AG04450 (cell line): Measurements from ENCODE around the gene TET1. TPM values are rescaled to one million over a fixed set of nuclear protein-coding genes. Genes with fewer than 3 reads are reported as not detected.
"Not testable (repeated sequence)": the region's sequence is repeated elsewhere in the genome, so short reads cannot be mapped to it uniquely, and the experiment has no call there.

Source experiments
- CTCF ChIA-PET: fragments of 300-600, 350-600 bp; formaldehyde crosslinking; extraction: SDS; loops from one replicate; lab custom pipeline; 2022; ENCODE audit warnings: antibody characterized with exemption, inconsistent platforms; lab: Charles Lee
- POLR2A ChIA-PET: fragments of 350-600 bp; formaldehyde crosslinking; extraction: SDS; loops from one replicate; lab custom pipeline; 2021; ENCODE audit warnings: antibody characterized with exemption, inconsistent platforms; lab: Yijun Ruan, JAX
- DNase-seq: peaks from one replicate; pipeline ENCODE4 v3.0.0-alpha.2; 2011; ENCODE audit warnings: low read depth, low spot score
- H3K27ac ChIP-seq: one replicate; pipeline ENCODE4 v1.5.1; 2012; ENCODE audit warnings: low read depth, low read length, control low read depth
- H3K27me3 ChIP-seq: one replicate; pipeline ENCODE4 v1.6.0; 2012; ENCODE audit warnings: low read length; ENCODE audit not compliant: control insufficient read depth, insufficient read depth
- H3K4me3 ChIP-seq: 2 replicates; pipeline ENCODE4 v1.5.1; 2011; ENCODE audit warnings: mild to moderate bottlenecking, low read depth, low read length, control low read depth
- H3K9me3 ChIP-seq: 2 replicates; pipeline ENCODE4 v1.5.1; 2012; ENCODE audit warnings: low read length; ENCODE audit not compliant: control insufficient read depth, insufficient read depth
- polyA minus RNA-seq: library from RNA; depleted of rRNA, polyadenylated mRNA; stranded (reverse); fragments of >200 nt; gene quantifications from 2 replicates; pipeline ENCODE4 v1.2.3, GENCODE V29; 2011; rRNA and poly(A)+ RNA removed
- polyA plus RNA-seq: library from polyadenylated mRNA; depleted of rRNA; stranded (reverse); fragments of >200 nt; gene quantifications from 2 replicates; pipeline ENCODE4 v1.2.3, GENCODE V29; 2011; rRNA removed
- TF ChIP-seq, protein P1 (sequence below): IDR thresholded peaks from 2 replicates; pipeline ENCODE4 v1.5.1; 2011; ENCODE audit warnings: low read depth, low read length, control low read depth, inconsistent platforms

Gene TET1
- polyA plus RNA-seq: 2.4 and 3.4 TPM in 2 replicates
- polyA minus RNA-seq: 10.4 and 14.7 TPM in 2 replicates

GRCh38 chr10:68560186-68560942, at the start of gene TET1:
TSS of gene TET1 (plus strand) at chr10:68560337. CDS start at chr10:68572339, 12,002 bp downstream.
- Histone ChIP-seq H3K27me3 (no peaks in the 10 kb centered on the region), H3K9me3 (no peaks in the 10 kb centered on the region), H3K27ac (peak within 1 kb of the TSS; percentile 31), H3K4me3 (peak within 1 kb of the TSS; percentile 77)
- TF ChIP-seq, protein P1, sequence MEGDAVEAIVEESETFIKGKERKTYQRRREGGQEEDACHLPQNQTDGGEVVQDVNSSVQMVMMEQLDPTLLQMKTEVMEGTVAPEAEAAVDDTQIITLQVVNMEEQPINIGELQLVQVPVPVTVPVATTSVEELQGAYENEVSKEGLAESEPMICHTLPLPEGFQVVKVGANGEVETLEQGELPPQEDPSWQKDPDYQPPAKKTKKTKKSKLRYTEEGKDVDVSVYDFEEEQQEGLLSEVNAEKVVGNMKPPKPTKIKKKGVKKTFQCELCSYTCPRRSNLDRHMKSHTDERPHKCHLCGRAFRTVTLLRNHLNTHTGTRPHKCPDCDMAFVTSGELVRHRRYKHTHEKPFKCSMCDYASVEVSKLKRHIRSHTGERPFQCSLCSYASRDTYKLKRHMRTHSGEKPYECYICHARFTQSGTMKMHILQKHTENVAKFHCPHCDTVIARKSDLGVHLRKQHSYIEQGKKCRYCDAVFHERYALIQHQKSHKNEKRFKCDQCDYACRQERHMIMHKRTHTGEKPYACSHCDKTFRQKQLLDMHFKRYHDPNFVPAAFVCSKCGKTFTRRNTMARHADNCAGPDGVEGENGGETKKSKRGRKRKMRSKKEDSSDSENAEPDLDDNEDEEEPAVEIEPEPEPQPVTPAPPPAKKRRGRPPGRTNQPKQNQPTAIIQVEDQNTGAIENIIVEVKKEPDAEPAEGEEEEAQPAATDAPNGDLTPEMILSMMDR: no peak
- ChIA-PET POLR2A (interaction anchor here (0.5 to 3.0 kb wide), 6 partner anchors 10 to 229 kb away, joined by 3 to 21 read pairs (median 3); partner anchors contain the start of genes CCAR1 and HNRNPH3), CTCF (interaction anchor here (1.0 to 1.5 kb wide), 2 partner anchors 9 to 154 kb away, joined by 3 to 13 read pairs; partner anchors contain the start of gene RUFY2)
- no peak for DNase-seq

DNA sequence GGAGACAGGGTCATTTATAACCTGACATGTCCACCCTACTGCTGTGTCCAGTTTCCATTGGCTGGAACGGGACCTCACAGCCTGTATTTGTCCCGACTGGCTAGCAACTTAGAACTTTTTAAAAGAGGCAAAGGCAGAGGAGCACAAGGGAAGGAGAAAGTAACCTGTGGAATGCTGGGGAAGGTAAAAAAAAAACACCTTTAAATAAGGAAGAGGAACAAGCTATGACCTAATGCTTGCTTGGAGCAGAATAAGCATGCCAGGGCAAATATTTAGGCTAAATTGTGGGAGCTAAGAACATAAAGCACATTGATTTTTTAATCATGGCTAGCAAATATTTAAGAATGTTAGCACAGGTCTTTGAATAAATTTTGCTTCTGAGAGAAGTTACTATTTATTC, 43.9 kb upstream of the TET1 start:
- not testable (repeated sequence) for H3K4me3 ChIP-seq, DNase-seq
- POLR2A ChIA-PET: interaction anchor here (0.5 kb wide), 1 partner anchor 300 kb away, joined by 7 read pairs; no protein-coding TSS in a partner anchor

DNA sequence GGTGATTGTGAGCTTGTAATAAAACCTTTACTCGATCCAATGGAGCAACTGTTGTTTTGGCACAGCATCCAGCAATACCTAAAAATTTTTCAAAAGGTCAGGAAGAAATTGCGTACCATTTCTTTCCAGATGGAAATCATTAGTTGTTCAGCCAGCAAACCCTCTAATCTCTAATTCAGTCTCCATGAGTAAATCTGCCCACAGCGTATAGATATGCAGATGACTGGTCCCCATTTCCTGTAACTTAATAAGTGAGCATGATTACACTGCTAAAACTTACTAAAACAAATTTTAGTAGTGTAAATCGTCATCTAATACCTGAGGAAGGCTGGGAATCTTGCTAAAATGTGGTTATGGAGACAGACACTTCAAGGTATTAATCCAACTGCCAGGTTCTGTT, 43.4 kb upstream of the TET1 start:
- Histone ChIP-seq H3K27ac (no peak overlapping the region), H3K27me3 (no peaks in the 10 kb centered on the region), H3K9me3 (no peaks in the 10 kb centered on the region), H3K4me3 (no peak overlapping the region)
- peak; percentile 24 for DNase-seq
- CTCF ChIA-PET: no interaction called here
- TF ChIP-seq, protein P1: no peak
- POLR2A ChIA-PET: interaction anchor here (0.5 kb wide), 1 partner anchor 300 kb away, joined by 7 read pairs; no protein-coding TSS in a partner anchor

More for the DNA sequence above, 43.9 kb upstream of the TET1 start:
- CTCF ChIA-PET, H3K27ac ChIP-seq, H3K27me3 ChIP-seq, H3K9me3 ChIP-seq: not testable (repeated sequence)

DNA sequence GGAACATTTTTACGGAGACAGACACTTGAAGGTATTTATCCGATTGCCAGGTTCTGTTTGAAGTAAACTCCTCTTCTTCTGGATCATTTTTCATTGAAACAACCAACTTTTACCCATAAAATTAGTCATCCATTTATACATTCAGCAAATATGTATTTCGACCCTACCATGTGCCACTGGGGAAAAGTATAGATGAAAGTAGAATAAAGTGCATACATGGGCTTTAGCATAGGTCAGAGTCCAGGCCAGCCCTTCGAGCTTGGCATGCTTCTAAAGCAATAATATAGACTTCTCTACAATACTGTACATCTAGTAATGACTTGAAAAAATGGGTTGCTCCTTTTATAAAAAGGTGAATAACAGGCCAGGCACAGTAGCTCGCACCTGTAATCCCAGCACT, 42.9 kb upstream of the TET1 start:
- CTCF ChIA-PET: no interaction called here
- Histone ChIP-seq H3K27ac (peak overlapping the region; percentile 52), H3K4me3 (no peak overlapping the region)

GRCh38 chr10:68518609-68519008, 41.5 kb upstream of the TET1 start:
- CTCF ChIA-PET, H3K9me3 ChIP-seq, H3K4me3 ChIP-seq, H3K27me3 ChIP-seq, DNase-seq, H3K27ac ChIP-seq: not testable (repeated sequence)
- POLR2A ChIA-PET: interaction anchor here (0.6 kb wide), 1 partner anchor 177 kb away, joined by 3 read pairs; no protein-coding TSS in a partner anchor

More for the DNA sequence above, 42.9 kb upstream of the TET1 start:
- Histone ChIP-seq H3K27me3 (no peaks in the 10 kb centered on the region), H3K9me3 (no peaks in the 10 kb centered on the region)
- POLR2A ChIA-PET: no interaction called here
- DNase-seq: no peak
- TF ChIP-seq, protein P1: no peak

- CTCF ChIA-PET, POLR2A ChIA-PET, H3K27me3 ChIP-seq, H3K9me3 ChIP-seq, H3K4me3 ChIP-seq, DNase-seq, H3K27ac ChIP-seq: not testable (repeated sequence)
These were observed 34.6 kb upstream of the TET1 start for GRCh38 chr10:68525490-68526038.
